Measurements from ENCODE around the gene RUBCN.

RUBCN gene

GRCh38 chr3:197749315-197749600, 12.6 kb upstream of the RUBCN start:
- no peak for DNase-seq (ENCODE audit: low read depth)
- peak overlapping the region; percentile 76 for H3K4me3 ChIP-seq (ENCODE audit: low read depth, low read length)
- TF ChIP-seq, protein P1, sequence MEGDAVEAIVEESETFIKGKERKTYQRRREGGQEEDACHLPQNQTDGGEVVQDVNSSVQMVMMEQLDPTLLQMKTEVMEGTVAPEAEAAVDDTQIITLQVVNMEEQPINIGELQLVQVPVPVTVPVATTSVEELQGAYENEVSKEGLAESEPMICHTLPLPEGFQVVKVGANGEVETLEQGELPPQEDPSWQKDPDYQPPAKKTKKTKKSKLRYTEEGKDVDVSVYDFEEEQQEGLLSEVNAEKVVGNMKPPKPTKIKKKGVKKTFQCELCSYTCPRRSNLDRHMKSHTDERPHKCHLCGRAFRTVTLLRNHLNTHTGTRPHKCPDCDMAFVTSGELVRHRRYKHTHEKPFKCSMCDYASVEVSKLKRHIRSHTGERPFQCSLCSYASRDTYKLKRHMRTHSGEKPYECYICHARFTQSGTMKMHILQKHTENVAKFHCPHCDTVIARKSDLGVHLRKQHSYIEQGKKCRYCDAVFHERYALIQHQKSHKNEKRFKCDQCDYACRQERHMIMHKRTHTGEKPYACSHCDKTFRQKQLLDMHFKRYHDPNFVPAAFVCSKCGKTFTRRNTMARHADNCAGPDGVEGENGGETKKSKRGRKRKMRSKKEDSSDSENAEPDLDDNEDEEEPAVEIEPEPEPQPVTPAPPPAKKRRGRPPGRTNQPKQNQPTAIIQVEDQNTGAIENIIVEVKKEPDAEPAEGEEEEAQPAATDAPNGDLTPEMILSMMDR (IDR thresholded peaks at IDR 0.05; ENCODE audit: control insufficient read depth, extremely low read depth, insufficient read depth), result no peak

DNA sequence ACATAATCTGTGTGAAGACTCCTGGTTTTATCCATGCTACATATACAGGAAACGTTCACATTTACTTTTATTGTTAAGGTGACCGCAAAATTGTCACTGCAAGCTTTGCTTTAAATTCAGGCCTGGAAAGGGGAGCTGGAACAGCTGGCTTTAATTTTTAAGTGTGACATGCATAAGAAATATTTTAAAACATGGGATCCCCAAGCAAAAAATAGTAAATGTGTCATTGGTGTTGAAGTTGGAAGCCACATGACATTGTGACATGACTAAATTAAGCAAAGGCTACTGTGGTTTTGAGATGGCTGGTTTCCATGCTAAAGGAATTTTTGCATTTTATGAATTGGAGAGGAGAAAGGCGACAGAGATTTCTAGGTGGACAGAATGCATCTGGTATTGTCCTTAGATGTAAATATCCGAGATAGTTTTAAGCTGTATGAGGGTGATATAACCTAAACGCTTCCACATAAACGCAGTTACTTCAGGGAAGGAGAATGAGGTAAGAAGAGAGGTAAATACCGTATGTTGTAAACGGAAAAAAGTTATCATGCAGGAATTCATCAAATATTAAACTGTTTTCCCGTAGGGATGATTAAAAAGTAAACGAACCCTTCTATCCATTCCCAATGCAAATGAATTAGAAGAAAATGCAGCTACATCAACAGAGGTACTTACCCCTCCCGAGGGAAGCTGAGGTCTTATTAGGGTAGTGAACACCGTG, 12.1 kb upstream of the RUBCN start:
- H3K4me3 ChIP-seq (ENCODE audit: low read depth, low read length), result peak overlapping the region; percentile 76
- TF ChIP-seq, protein P1 (IDR thresholded peaks at IDR 0.05; ENCODE audit: control insufficient read depth, extremely low read depth, insufficient read depth), result no peak
- no peak for DNase-seq (ENCODE audit: low read depth)

DNA sequence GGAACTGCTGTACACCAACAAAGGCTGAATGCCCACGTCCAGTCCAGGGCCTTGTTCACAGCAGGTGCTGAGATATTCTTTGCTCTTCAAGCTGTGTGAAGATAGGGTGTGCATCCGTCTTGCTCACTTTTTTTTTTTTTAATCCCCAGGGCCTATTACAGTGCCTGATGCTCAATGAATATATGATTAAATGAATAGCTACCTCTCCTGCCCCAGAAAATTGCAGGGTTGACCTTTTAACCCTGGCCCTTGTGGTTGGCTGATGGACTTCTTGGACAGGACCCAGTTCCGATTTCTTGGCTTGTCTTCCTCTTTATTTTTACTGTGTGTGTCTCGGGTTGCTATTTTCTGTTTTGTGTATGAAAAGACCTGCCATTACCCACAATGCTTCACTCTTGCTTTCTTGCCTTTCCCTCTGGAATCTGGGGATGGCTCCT, 10.1 kb upstream of the RUBCN start:
- TF ChIP-seq, protein P1 (IDR thresholded peaks at IDR 0.05; ENCODE audit: control insufficient read depth, extremely low read depth, insufficient read depth), result no peak
- no peak overlapping the region for H3K4me3 ChIP-seq (ENCODE audit: low read depth, low read length)
- DNase-seq (ENCODE audit: low read depth), result no peak

GRCh38 chr3:197746209-197746608, 9.5 kb upstream of the RUBCN start:
- no peak for DNase-seq (ENCODE audit: low read depth)
- no peak overlapping the region for H3K4me3 ChIP-seq (ENCODE audit: low read depth, low read length)
- TF ChIP-seq, protein P1 (IDR thresholded peaks at IDR 0.05; ENCODE audit: control insufficient read depth, extremely low read depth, insufficient read depth), result no peak

DNA sequence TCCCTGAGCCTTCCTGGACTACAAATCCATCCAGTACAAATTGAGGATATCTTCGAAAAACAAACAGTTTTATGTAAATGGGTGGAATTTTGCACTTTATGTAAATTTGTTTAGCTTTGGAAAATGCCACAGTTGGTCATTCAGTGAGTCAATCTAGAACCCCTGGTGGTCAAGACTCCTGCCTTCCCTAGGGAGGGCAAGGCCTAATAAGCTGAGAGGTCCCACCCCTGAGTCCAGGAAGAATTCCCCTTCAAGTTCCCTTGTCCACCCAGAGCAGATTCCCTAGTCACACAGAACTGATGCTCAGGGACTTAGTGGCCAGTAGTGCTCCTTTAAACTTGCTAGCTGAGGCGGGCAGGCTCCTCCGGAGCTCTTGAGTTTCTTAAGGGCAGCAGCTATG, 6.1 kb upstream of the RUBCN start:
- DNase-seq (ENCODE audit: low read depth), result no peak
- no peak overlapping the region for H3K4me3 ChIP-seq (ENCODE audit: low read depth, low read length)
- TF ChIP-seq, protein P1 (IDR thresholded peaks at IDR 0.05; ENCODE audit: control insufficient read depth, extremely low read depth, insufficient read depth), result no peak

DNA sequence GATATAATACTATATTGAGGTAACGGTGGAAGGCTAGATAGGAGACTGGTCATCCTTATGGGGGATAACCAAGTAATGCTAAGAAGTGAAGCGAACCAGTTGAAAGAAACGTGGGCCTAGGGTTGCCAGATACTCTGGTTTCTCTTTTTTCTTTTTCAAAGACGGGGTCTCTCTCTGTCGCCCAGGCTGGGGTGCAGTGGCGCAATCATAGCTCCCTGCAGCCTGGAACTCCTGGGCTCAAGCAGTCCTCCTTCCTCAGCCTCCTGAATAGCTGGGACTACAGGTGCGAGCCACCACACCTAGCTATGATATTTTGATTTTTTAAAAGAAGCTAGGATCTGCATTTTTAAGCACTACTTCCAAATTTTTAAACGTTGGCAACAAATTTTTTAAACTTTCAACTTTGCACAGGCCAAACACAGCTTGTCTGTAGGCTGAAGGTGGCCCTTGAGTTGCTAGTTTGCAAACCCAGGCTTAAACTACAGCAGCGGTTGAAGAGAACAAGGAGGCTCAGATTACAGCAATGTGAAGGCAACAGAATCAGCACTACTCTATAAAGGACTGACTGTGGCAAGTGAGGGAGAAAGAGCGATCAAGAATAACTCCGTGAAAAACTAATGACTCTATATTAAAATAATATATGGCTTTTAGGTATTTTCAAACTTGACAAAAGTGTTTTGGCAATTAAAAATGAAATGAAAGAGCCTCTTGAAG, 1.2 kb upstream of the RUBCN start:
- DNase-seq (ENCODE audit: low read depth), result no peak
- H3K4me3 ChIP-seq (ENCODE audit: low read depth, low read length), result peak overlapping the region; percentile 72
- TF ChIP-seq, protein P1 (IDR thresholded peaks at IDR 0.05; ENCODE audit: control insufficient read depth, extremely low read depth, insufficient read depth), result no peak

GRCh38 chr3:197737319-197737649, 580 bp upstream of the RUBCN start:
- H3K4me3 ChIP-seq (ENCODE audit: low read depth, low read length), result peak overlapping the region; percentile 72
- no peak for DNase-seq (ENCODE audit: low read depth)
- TF ChIP-seq, protein P1 (IDR thresholded peaks at IDR 0.05; ENCODE audit: control insufficient read depth, extremely low read depth, insufficient read depth), result no peak
